ENCODE measurements around the gene FOXL2.

FOXL2 gene

DNA sequence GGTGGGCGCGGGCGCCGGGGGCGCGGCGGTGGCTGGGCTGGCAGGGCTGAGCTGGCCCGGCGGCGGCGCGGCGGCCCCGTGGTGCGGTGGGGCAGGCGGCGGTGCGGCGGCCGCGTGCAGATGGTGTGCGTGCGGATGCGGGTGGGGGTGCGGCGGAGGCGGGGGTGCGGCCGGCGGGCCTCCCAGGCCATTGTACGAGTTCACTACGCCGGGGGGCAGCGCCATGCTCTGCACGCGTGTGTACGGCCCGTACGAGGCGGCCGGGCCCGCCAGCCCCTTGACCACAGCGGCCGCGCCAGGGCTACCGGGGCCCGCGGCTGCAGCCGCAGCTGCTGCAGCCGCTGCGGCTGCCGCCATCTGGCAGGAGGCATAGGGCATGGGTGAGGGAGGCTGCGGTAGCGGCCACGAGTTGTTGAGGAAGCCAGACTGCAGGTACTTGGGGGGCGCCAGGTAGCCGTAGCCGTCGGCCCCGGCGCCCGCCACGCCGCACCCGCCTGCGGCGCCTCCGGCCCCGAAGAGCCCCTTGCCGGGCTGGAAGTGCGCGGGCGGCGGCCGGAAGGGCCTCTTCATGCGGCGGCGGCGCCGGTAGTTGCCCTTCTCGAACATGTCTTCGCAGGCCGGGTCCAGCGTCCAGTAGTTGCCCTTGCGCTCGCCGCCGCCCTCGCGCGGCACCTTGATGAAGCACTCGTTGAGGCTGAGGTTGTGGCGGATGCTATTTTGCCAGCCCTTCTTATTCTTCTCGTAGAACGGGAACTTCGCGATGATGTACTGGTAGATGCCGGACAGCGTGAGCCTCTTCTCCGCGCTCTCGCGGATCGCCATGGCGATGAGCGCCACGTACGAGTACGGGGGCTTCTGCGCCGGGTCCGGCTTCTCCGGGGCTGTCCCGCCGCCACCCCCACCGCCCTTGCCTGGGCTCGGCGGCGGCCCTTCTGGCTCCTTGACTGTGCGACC, 951 bp downstream of the FOXL2 start:
- DNase-seq (ENCODE audit: low read depth), result no peak

DNA sequence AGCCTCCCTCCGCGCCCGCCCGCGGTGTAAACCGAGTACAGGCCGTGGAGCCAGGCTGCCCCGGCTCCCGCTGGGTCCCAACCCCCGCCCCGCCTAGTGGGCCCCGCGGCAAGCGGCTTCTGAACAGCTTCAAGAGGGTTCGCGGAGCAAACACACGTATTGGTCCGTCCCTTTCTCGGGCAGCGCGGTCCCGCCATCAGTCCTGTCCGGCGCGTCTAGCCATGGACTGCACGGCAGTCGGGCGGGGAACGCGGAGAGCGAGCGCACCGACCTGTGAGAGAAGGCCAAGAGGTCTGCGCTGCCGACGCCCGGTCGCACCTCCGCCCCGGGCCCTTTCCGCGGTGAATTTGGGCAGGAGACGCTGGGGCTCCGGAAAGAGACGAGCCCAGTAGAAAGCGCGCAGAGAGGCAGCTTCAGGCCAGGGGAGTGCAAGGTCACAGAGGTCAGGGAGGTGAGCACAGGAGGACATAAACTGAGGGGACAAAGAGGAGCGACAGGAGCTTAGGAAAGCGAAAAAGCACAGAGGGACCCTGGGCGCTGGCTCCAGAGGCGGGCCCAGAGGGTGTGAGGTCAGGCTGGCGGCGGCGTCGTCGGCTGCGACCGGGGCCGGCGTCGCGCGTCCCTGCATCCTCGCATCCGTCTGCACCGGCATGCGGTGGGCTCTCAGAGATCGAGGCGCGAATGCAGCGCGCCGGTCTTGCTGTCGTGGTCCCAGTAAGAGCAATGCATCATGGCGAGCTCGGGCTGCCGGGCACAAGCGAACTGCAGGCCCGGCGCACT, 1.8 kb downstream of the FOXL2 start:
- DNase-seq (ENCODE audit: low read depth), result no peak

DNA sequence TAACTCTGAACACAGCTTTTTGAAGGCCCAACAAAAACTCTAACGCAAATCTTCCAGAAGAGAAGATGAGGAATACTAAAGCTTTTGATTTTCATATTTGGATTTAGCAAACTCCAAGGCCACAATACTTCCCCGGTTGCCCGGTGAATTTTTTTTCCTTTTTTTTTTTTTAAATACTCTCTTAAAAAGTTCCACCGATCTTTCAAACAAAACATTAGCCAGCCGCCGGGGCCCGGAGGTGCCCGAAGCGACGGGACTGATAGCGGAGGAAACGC, 2.3 kb downstream of the FOXL2 start:
- DNase-seq (ENCODE audit: low read depth), result no peak

DNA sequence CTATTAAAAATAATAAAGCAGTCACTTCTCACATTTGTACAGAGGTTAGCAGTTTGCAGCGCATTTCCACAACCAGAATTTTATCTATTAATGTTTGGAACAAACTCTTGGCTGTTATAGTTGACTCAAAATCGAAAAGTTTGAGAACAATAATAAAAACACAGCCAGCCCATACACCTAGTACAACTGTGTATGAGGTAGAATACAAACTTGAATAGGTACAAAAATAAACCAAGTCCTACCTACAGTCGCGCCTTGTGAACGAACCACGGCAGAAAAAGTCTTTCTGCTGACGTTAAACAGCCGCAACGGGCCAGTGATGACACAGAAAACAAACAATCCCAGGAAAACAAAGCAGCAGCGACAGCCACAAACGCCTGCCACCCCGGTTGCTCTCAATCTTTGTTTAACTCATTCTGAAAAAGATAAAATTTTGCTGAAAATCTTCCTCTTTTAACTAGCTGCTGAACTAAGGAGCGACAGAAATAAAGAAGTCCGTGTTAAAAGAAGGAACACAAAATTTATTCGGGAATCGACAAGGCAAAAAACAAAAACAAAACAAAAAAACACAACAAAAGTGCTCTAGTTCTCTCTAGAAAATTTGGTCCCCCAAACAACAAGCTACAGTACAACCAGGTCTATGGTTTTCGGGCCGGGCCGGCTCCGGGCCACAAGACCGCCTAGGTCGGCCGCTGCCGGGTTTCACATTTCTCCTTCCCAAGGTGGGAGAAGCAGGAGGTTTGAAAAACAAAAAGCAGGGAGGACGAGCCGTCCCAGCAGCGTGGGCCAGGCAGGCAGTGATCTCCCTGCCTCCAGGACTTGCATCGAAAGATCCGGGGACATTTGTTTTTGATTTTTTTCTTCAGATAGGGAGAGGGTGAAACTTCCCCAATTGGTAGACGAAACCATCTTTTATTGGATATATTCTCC, 2.9 kb downstream of the FOXL2 start:
- no peak for DNase-seq (ENCODE audit: low read depth)

DNA sequence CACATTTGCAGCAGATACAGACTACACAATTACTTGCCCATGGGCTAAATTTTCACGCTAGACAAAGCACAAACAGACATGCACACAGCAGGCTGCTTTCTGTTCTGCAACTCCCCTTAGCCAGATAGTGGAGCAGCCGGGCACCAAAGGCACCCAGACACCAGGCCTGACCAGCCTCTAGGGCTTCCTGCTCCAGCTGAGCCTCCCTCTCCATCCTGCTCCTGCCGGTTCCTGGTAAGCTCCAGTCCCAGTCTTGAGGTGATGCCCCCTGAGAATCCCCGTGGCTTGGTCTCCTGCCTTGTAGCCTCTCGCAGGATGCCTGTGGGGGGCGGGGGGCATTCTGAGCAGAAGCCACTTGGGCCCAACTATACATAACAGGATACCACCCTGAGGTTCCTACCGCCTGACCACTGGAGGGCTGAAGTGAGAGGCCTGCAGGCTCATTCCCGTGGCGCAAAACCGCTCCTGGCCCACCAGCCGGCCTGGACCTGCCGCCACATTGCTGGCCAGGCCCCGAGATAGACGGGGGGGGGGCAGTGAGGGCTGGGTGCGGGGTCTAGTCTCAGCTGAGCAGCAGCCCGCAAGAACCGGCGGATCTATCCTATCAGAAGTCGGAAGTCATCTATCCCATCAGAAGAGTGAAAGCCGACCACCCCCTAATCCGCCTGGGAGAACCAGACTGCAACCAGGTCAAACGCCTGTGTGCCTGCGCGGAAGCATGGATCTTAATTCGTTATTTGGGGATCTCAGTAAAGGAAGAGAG, 3.9 kb downstream of the FOXL2 start:
- no peak for DNase-seq (ENCODE audit: low read depth)

DNA sequence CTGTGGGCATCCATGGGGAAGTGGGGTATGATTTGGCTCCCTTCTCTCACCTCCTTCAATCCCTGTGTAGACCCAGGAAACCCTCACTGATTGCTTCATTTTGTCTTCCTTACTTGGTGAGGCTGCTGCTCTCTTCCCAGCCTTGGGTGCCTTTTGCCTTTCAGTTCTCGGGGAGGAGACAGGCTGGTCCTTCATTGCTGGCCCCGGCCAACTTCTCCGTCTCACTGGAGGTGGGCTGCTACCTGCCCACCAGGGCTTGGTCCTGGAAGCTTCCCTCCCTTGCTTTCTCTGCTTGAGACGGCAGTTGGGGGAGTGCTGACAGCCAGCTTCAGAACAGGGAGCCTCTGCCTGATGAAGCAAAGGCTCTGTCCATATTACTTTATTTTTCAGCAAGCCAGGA, 4.7 kb downstream of the FOXL2 start:
- no peak for DNase-seq (ENCODE audit: low read depth)

DNA sequence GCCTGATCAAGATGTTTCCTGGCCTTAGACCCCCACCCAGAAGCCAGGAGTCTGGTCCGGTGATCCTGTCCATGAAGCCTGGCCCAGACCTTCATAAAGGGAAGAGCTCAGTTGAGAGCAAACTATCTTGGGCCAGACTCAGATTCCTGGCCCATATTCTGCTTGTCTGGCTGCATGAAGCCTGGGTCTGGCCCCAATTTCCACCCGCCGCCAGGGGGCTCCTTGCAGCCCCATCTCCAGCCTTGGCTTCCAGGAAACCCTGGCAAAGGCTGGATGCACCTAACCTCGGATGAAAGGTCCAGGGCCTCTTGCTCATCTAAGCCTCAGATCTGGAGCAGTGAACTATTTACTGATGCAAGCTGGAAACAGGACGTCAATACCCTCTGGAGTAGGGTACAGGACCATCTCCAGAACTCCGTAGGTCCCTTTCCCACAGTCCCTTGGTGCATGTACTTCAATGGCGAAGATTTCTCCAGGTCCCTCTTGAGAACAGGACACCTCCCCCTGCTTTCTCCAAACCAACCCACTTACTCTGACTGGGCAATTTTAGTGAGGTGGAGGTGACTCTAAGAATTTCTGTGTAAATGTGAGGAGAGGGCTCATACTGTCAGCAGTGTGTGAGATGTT, 5.6 kb downstream of the FOXL2 start:
- no peak for DNase-seq (ENCODE audit: low read depth)

DNA sequence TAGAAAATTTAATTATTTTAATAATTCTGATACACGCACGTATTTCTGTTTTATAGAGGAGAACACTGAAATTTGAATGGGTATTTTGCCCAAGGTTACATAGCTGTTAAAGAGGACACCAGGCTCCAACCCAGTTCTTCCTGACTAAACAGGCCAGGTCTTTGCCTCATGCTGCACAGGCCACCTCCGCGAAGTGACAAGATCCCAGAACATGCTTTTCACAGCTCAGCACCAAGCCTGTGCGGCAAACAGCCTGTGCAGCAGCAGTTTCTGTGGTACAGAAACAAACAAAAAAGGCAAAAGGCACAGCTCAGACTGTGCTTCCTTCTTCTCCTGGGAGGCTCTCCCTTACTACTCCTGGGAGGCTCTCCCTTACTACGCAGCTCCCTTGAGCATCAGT, 6.5 kb downstream of the FOXL2 start:
- no peak for DNase-seq (ENCODE audit: low read depth)

DNA sequence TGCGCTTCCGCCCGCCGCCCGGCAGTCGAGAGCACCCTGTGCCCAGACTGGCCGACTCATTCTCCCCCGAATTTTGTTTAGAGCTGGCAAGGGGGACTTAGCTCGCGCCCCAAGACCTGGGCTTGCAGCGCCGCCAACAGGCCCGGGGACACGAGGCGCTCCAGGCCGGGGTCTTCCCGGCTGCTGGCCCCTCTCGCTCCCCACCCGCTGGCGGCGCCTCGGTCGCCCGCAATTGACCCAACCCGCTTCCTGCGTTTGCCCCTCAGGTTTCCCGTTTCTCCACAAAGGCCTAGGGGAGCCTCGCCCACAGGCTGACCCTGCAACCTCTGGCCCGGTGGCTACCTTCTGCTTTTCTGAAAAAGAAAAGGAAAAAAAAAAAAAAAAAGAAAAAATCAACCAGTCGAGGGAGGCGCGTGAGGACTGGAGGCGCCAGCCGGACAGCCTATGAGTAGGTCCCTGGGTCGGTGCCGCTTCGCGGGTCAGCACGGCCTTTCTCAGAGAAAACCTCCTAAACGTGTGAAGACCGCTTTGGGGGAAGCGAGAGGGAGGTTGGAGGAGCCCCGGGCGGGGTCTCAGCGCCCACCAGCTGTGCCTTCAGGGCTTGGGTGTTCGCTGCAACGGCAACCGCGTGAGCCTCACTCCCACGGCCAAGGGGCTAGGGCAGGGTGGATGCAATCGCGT, 7.2 kb downstream of the FOXL2 start:
- no peak for DNase-seq (ENCODE audit: low read depth)

DNA sequence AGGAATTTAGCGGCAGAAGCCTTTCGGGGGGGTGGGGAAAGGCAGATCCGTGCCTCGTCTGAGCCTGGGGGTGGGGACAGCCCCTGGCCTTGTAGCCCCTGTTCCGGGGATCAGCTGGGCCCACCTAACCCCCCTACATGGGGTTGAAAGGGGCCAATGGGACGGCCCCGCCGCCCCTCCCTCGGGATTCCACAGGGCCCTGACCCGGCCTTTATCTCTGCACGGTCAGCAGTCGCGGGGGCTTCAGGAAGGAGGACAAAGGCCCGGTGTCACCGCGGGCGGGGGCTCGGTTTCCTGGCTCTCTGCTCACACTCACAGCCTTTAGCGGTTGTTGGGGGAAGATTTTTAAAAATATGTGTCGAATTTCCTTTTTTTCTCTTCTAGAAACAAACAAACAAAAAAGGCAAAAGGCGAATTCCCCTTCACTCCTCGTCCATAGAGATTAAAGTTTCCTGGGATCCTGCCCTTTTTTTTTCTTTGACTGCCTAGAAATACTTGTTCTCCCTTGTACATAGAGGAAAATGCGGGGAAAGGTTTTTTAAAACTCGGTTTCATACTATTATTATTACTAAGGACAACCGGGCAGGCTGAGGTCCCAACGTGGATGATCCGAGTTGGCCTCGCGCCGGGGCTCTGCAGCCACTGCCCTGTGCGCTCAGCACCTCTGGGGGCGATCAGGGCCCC, 7.9 kb downstream of the FOXL2 start:
- no peak for DNase-seq (ENCODE audit: low read depth)

DNA sequence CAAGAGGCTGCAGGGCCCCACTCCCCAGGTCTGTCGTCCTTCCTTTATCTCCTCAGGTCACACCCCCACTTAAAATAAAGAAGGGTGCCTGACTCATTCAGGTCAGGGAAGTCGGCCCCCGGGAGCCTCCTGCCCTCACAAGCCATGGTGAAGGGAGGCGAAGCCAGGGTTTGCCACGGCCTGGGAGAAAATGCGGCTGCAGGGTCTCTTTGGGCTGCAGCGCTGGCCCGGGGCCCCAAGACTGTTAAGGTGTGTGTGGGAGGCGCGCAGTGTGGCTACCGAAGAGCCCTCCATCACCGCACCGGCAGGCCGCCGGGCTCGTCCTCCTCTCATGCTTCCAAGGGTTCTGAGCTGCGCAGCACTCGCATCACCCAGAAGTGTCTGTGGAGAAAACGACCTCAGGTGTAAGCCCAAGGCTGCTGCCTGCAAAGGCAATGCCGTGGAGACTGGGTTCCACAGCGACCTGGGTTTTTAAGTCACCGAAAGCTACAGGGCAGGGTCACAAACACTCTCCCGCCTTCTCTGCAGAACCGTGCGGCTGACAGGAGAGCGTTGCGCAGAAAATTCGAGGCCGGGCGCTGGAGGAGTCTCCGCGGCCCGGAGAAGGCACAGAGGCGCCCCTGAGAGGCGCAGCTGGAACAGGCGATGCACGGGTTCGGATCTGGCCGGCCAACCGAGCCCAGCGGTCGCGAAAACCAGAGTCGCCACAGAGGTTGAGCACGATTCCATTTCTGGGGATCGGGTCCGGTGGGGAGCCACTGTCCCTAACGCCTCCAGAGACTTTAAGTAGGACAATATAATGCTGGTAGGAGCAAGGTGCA, 8.7 kb downstream of the FOXL2 start:
- no peak for DNase-seq (ENCODE audit: low read depth)

DNA sequence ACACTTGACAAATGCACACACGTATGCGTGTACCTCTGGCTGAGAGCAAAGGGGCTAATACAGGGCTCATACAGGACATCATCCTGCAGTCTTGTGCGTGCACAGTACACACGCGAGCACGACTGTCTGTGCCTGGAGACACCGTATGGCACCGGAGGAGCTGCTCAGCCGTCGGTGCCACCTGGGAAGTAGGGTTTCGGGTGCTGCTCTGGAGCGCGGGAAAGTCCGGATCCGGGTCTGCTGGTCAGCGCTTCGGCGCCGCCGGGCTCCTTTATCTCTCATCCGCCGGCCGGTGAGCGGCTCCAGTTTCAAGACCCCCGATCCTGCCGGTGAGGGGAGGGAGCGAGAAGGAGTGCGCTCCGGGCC, 9.3 kb downstream of the FOXL2 start:
- DNase-seq (ENCODE audit: low read depth), result no peak

DNA sequence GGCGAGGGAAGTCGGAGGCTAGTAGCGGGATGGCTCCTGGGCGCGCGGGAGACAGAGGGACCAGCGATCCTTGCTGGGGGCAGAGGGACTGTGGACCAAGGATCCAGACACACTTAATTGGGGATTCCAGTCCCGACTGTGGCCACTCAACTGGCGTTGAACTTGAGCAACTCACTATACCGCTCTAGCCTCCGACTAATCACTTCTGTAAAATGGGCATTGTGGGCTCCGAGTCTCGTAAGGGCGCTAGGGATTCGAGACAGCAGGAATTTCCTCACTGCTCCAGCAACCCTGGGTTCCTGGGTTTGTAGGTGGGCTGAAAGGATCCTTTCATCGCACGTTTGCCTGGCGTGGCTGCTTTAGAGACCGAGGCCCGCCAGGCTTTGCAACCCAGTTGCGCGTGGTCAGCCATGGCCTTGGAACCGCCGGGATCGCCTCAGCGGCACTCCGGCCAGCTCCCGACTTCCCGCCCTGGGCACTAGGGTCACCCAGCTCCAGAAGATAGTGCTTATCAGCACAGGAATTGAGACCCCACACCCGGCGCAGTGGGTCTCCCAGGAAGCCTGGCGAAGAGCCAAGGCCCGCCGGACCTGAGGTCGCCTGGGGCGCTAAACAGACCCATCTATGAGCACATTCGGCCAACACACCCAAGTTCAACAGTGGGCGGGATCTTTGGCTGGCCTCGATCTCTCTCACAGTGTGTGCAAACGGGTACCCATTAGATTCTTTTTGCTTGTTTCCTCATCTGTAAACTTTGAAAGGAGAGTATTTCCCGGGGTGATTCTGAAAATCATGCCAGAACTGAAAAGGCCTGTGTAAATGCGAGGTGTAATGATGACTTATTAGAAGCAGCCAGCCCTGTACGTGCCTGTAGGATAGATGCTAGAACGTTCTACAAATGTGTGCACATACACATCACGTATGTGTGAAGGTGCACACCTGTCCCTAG, 9.9 kb downstream of the FOXL2 start:
- no peak for DNase-seq (ENCODE audit: low read depth)

DNA sequence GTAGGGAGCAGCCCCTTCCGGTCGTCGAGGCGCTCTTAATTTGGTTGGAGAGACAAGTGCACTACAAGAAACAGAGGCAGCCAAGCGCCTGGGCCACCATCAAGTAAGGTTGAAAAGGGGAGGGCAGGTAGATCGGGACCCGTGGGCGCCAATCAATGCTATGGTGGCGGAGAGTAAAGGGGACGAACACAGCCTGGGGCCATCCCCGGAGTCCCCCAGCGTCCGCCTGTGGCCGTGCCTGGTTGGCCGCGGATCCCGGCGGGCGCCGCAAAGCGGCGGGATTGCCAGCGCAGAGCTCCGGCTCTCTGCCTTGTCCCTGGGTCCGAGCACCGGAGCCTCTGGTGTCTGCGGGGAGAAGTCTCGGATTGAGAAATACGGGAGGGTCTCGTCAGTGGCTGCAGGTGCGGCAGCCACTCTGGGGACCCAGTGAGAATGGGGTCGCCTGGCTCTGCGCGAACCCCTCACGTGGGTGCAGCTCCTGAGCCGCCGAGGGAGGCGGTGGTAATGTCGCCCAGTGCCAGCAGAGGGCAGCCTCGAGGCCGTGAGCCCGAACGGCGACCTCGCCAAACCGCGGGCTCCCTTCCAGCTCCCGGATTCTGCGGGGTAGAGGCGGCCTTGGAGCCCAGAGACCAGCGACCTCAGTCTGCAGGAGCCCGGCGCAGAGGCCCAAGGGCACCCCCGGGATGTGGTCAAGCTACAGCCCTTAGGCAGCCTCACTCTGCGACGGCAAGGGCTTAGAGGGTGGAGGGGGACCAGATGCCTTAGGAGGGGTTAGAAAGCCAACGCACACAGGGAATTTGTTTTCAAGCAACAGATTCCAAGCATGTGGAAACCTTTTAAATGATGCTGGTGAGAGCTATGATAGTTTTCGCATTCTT, 10.8 kb downstream of the FOXL2 start:
- no peak for DNase-seq (ENCODE audit: low read depth)

DNA sequence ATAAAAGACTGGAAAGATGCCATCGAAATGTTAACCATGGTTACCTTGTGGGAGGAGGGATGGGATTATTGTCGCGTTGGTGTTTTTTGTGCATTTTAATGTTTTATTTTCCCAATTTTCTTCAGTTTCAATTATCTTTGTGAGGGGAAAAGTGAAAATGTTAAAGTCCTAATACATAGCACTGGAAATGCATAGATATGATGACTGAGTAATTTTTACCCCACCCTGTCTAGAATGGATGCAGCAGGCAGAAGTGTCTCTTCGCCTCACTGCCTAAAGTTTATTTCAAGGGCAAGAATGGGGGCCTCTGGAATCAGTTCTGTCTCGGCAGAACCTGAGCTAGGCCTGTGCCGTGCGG, 11.5 kb downstream of the FOXL2 start:
- DNase-seq (ENCODE audit: low read depth), result no peak

DNA sequence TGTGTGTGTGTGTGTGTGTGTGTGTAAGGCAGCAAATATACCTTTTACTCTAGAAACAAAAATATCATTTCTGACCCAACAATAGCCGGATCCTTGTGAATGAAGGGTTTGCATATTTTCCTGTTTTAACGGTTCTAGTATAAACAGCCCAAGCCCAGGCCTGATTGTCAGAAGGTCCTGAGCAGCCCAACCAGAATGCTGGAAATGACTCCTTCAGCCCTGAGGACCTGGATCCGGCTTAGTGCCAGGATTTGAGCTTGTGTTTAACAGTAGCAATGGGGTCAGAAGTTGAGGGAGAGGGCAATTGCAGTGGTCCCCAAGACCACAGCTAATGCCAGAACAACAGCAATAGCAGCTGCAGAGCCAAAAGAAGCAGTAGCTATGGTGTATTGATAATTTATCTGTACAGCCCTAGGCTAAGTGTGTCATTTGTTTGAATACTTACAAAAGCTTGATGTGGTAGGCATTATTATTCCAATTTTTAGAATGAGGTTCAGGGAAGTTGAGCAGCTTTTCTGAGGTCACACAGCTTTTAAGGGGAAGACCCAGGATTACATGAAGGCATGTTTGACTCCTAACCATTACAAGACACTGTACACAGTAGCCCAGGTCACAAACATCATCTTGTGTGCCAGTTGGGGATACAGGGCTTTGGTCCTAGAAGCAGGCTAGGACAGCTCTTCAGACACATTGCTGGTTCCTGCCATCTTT, 12.8 kb downstream of the FOXL2 start:
- no peak for DNase-seq (ENCODE audit: low read depth)

Data from stromal cell of bone marrow (primary cell).